Measurements from ENCODE around the gene DLEU7.

Gene DLEU7

DNA sequence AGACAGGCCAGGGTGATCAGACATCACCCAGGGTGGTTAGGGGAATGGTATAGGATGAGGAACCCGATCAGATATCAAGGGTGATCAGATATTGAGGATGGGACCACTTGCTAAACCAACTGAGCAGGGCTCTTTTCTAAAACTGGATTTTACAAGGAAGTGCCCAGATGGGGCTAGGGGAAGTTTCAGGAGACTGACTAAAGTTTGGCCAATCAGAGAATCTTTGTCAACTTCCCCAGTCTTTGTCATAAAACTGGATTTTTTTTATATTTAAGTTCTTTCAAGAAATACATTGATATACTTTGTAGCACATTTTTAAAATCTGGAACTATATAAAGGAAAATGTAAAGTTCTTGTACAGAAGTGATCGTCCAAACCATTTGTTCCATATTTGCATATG, 30.5 kb upstream of the DLEU7 start:
- Histone ChIP-seq H3K4me3 (ENCODE audit: severe bottlenecking) (no peak overlapping the region), H3K27me3 (ENCODE audit: insufficient read depth, poor library complexity, severe bottlenecking) (no peaks in the 10 kb centered on the region), H3K36me3 (ENCODE audit: low read depth) (no peaks in the 10 kb centered on the region), H3K4me1 (ENCODE audit: insufficient read depth, poor library complexity, severe bottlenecking) (no peaks in the 10 kb centered on the region), H3K9me3 (ENCODE audit: severe bottlenecking) (no peaks in the 10 kb centered on the region), H3K27ac (ENCODE audit: poor library complexity, severe bottlenecking) (no peak overlapping the region)
- TF ChIP-seq, protein P1, sequence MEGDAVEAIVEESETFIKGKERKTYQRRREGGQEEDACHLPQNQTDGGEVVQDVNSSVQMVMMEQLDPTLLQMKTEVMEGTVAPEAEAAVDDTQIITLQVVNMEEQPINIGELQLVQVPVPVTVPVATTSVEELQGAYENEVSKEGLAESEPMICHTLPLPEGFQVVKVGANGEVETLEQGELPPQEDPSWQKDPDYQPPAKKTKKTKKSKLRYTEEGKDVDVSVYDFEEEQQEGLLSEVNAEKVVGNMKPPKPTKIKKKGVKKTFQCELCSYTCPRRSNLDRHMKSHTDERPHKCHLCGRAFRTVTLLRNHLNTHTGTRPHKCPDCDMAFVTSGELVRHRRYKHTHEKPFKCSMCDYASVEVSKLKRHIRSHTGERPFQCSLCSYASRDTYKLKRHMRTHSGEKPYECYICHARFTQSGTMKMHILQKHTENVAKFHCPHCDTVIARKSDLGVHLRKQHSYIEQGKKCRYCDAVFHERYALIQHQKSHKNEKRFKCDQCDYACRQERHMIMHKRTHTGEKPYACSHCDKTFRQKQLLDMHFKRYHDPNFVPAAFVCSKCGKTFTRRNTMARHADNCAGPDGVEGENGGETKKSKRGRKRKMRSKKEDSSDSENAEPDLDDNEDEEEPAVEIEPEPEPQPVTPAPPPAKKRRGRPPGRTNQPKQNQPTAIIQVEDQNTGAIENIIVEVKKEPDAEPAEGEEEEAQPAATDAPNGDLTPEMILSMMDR (IDR thresholded peaks at IDR 0.05; ENCODE audit: poor library complexity, severe bottlenecking), result no peak
- ATAC-seq (ENCODE audit: low read depth) (no peak), DNase-seq (ENCODE audit: low spot score) (no peak)

GRCh38 chr13:50873467-50873866, 30.0 kb upstream of the DLEU7 start:
- no peak for DNase-seq (ENCODE audit: low spot score)
- no peak overlapping the region for H3K4me3 ChIP-seq (ENCODE audit: severe bottlenecking)
- no peaks in the 10 kb centered on the region for H3K27me3 ChIP-seq (ENCODE audit: insufficient read depth, poor library complexity, severe bottlenecking)
- no peak for ATAC-seq (ENCODE audit: low read depth)
- no peaks in the 10 kb centered on the region for H3K4me1 ChIP-seq (ENCODE audit: insufficient read depth, poor library complexity, severe bottlenecking)
- no peaks in the 10 kb centered on the region for H3K36me3 ChIP-seq (ENCODE audit: low read depth)
- H3K27ac ChIP-seq (ENCODE audit: poor library complexity, severe bottlenecking), result no peak overlapping the region
- H3K9me3 ChIP-seq (ENCODE audit: severe bottlenecking), result no peaks in the 10 kb centered on the region
- TF ChIP-seq, protein P1 (IDR thresholded peaks at IDR 0.05; ENCODE audit: poor library complexity, severe bottlenecking), result no peak

DNA sequence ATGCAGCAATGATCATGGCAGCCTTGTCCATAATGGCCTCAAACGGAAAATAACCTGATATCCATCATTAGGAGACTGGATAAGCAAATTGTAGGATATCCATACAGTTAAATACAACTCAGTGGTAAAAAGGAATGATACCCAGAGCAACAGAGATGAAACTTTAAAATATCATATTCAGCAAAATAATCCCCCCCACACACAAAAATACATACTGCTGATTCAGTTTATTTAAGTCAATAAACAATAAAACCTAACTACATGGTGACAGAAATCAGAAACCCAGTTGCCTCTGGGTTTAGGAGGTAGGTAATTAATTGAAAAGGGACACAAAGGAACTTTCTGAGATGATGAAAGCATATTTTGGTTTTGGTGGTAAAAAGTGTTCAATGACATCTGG, 27.9 kb upstream of the DLEU7 start:
- H3K9me3 ChIP-seq (ENCODE audit: severe bottlenecking), result no peaks in the 10 kb centered on the region
- ATAC-seq (ENCODE audit: low read depth), result no peak
- H3K4me3 ChIP-seq (ENCODE audit: severe bottlenecking), result no peak overlapping the region
- H3K27ac ChIP-seq (ENCODE audit: poor library complexity, severe bottlenecking), result no peak overlapping the region
- no peaks in the 10 kb centered on the region for H3K36me3 ChIP-seq (ENCODE audit: low read depth)
- DNase-seq (ENCODE audit: low spot score), result no peak
- no peaks in the 10 kb centered on the region for H3K27me3 ChIP-seq (ENCODE audit: insufficient read depth, poor library complexity, severe bottlenecking)
- no peaks in the 10 kb centered on the region for H3K4me1 ChIP-seq (ENCODE audit: insufficient read depth, poor library complexity, severe bottlenecking)
- TF ChIP-seq, protein P1 (IDR thresholded peaks at IDR 0.05; ENCODE audit: poor library complexity, severe bottlenecking), result no peak

DNA sequence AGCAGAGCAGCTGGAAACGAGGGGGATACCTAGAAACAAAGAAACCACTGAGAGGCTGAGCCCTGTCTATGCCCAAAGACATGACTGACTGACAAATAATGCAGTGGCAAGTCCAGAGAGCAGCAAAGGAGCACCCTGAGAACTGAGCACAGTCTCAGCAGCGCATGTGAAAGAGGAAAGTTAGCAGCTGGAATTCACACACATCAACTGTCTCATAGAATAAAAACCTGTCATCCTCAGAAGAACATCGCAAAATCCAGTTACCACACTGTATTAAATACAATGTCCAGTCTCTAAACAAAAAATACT, 24.1 kb upstream of the DLEU7 start:
- TF ChIP-seq, protein P1 (IDR thresholded peaks at IDR 0.05; ENCODE audit: poor library complexity, severe bottlenecking), result no peak
- no peak overlapping the region for H3K27ac ChIP-seq (ENCODE audit: poor library complexity, severe bottlenecking)

DNA sequence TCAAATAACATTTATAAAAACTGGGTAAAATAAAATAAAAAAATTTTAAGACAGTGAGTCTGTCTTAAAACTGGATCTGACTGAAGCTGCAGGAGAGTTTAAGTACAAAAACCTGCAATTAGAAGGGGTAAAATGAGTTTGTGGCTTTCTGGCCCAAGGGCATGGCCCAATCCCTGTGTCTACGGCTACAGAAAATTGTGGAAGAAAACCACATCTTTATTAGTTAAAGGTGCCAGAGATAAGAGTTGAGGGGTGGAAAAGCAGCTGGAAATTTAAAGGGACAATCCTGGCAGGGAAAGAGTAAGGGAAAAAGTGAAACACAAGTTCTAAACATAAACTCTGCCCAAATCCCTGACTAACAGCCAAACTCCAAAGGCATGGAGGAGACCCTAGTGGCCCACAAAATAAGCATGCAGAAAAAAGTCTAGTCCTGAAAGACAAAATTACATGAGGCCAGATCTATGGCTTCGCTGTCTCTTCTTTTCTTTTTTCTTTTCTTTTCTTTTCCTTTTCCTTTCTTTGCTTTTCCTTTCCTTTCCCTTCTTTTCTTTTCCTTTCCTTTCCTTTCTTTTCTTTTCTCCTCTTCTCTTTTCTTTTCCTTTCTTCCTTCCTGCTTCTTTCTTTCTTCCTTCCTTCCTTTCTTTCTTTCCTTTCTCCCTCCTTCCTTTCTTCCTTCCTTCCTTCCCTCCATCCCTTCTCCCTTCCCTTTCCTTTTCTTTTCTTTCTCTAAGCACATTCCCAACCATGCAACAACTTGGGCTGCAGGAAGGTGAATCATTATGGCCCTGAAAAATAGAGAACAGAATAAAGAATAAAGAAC, 23.5 kb upstream of the DLEU7 start:
- Histone ChIP-seq H3K9me3 (ENCODE audit: severe bottlenecking) (no peaks in the 10 kb centered on the region), H3K27ac (ENCODE audit: poor library complexity, severe bottlenecking) (no peak overlapping the region), H3K4me3 (ENCODE audit: severe bottlenecking) (no peak overlapping the region), H3K4me1 (ENCODE audit: insufficient read depth, poor library complexity, severe bottlenecking) (no peaks in the 10 kb centered on the region), H3K27me3 (ENCODE audit: insufficient read depth, poor library complexity, severe bottlenecking) (no peaks in the 10 kb centered on the region), H3K36me3 (ENCODE audit: low read depth) (no peaks in the 10 kb centered on the region)
- DNase-seq (ENCODE audit: low spot score) (no peak), ATAC-seq (ENCODE audit: low read depth) (no peak)
- TF ChIP-seq, protein P1 (IDR thresholded peaks at IDR 0.05; ENCODE audit: poor library complexity, severe bottlenecking), result no peak

More for the DNA sequence above, 24.1 kb upstream of the DLEU7 start:
- DNase-seq (ENCODE audit: low spot score) (no peak), ATAC-seq (ENCODE audit: low read depth) (no peak)
- H3K4me3 ChIP-seq (ENCODE audit: severe bottlenecking), result no peak overlapping the region
- no peaks in the 10 kb centered on the region for H3K36me3 ChIP-seq (ENCODE audit: low read depth)
- H3K9me3 ChIP-seq (ENCODE audit: severe bottlenecking), result no peaks in the 10 kb centered on the region
- no peaks in the 10 kb centered on the region for H3K27me3 ChIP-seq (ENCODE audit: insufficient read depth, poor library complexity, severe bottlenecking)
- H3K4me1 ChIP-seq (ENCODE audit: insufficient read depth, poor library complexity, severe bottlenecking), result no peaks in the 10 kb centered on the region
